ENCODE data around the gene ZC2HC1C. TPM values are rescaled to one million over a fixed set of nuclear protein-coding genes. Genes with fewer than 3 reads are reported as not detected.

Gene ZC2HC1C
- polyA plus RNA-seq, 1 donor, result 7.8 TPM

Other genes with a start within 250 kb of the ZC2HC1C start
- 4.3 TPM for gene PROX2, start 193.5 kb upstream of the ZC2HC1C start, polyA plus RNA-seq (ENCODE audit: insufficient read length)
- gene DLST, start 187.7 kb upstream of the ZC2HC1C start, polyA plus RNA-seq (ENCODE audit: insufficient read length), result 140 TPM
- gene RPS6KL1, start 146.4 kb upstream of the ZC2HC1C start, polyA plus RNA-seq (ENCODE audit: insufficient read length), result 0.91 TPM
- gene PGF, start 114.0 kb upstream of the ZC2HC1C start, polyA plus RNA-seq (ENCODE audit: insufficient read length), result 5.5 TPM
- gene EIF2B2, start 66.7 kb upstream of the ZC2HC1C start, polyA plus RNA-seq (ENCODE audit: insufficient read length), result 63.3 TPM
- 46.7 TPM for gene MLH3, start 18.2 kb upstream of the ZC2HC1C start, polyA plus RNA-seq (ENCODE audit: insufficient read length)
- gene ACYP1, start 5.6 kb upstream of the ZC2HC1C start, polyA plus RNA-seq (ENCODE audit: insufficient read length), result 58.5 TPM
- gene NEK9, start 57.4 kb downstream of the ZC2HC1C start, polyA plus RNA-seq (ENCODE audit: insufficient read length), result 154 TPM
- 271 TPM for gene TMED10, start 107.0 kb downstream of the ZC2HC1C start, polyA plus RNA-seq (ENCODE audit: insufficient read length)
- 477 TPM for gene FOS, start 209.2 kb downstream of the ZC2HC1C start, polyA plus RNA-seq (ENCODE audit: insufficient read length)

Data from left kidney (tissue), 1 donor.